Activated gamma-delta T cell (primary cell): Measurements from ENCODE around the gene RPL6.
"Not testable (repeated sequence)": the region's sequence is repeated elsewhere in the genome, so short reads cannot be mapped to it uniquely, and the experiment has no call there.

ENCODE experiments used
- DNase-seq: peaks from one replicate; lab custom pipeline; 2025; lab: John Stamatoyannopoulos, UW
- total RNA-seq, 2 donors: gene quantifications; one replicate each; lab custom pipeline; 2026; lab: John Stamatoyannopoulos, UW

RPL6 gene
- total RNA-seq: 990 to 1,154 reads per million in 2 donors

DNA sequence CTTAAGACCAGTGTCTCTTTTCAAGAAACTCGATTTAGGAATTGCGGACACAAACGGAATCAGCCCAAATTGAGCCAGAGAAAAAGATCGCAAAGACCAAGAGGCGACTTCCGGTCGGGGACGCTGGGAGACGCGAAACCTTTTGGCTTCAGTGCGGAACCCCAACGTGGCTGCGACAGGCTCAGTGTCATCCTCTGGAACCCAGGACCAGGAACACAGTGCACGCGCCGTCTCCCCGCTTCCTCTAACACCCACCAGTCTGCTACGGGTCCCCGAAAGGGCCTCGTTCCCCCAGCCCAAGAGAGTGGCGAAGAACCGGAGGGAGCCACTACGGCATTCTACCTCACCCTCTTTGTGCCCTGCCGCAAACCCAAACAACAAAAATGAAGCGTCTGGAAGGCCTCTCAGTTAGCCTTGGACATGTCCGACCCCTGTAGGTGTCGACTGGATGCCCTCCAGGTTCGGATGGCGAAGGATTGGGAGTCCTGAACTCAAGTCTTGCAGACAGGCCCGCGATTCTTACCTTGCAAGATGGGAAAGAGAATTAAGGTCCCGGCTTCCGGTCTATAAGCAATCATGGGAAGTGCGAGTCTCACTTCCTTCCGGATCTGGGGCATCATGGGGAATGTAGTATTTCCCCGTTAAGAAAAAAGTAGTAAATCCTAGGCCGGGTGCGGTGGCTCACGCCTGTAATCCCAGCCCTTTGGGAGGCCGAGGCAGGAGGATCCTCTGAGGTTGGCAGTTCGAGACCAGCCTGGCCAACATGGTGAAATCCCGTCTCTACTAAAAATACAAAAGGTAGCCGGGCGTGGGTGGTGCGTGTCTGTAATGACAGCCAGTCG, at the start of gene RPL6:
Gene RPL6 (minus strand): TSS at position 542 of the 842 bp plus-strand sequence. CDS start 949 bp downstream, outside the sequence.
- DNase-seq: no peak

DNA sequence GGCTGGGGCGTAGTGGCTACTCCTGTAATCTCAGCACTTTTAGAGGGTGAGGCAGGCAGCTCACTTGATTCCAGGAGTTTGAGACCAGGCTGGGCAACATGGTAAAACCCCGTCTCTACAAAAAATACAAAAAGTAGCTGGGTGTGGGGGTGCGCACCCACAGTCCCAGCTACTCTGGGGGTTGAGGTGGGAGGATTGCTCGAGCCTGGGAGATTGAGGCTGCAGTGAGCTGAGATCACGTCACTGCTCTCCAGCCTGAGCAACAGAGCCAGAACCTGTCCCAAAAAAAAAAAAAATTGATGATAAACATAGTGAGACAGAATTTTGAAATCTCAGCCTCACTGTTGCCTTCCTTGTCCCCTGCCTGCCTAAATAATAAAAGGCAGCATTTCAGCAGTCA, 49.3 kb upstream of the RPL6 start:
- DNase-seq: no peak

DNA sequence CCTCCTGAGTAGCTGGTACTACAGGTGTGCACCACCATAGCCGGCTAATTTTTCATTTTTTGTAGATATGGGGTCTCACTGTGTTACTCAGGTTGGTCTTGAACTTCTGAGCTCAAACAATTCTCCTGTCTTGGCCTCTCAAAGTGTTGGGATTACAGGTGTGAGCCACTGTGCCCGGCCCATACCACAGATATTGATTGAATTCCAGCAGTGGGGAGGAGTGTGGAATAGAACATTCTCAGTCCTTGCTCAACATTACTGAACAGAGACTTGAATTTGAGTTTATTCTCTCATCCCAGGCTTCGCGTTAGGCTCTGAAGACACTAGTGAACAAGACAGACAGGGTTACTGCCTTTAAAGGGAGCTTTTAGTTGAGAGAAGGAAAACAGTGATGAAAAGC, 48.9 kb upstream of the RPL6 start:
- DNase-seq: no peak

DNA sequence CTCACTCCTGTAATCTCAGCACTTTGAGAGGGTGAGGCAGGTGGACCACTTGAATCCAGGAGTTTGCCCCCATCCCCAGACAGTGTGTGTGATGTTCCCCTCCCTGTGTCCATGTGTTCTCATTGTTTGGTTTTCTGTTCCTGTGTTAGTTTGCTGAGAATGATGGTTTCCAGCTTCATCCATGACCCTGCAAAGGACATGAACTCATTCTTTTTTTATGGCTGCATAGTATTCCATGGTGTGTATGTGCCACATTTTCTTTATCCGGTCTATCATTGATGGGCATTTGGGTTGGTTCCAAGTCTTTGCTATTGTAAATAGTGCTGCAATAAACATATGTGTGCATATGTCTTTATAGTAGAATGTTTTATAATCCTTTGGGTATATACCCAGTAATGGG, 47.7 kb upstream of the RPL6 start:
- DNase-seq: not testable (repeated sequence)

DNA sequence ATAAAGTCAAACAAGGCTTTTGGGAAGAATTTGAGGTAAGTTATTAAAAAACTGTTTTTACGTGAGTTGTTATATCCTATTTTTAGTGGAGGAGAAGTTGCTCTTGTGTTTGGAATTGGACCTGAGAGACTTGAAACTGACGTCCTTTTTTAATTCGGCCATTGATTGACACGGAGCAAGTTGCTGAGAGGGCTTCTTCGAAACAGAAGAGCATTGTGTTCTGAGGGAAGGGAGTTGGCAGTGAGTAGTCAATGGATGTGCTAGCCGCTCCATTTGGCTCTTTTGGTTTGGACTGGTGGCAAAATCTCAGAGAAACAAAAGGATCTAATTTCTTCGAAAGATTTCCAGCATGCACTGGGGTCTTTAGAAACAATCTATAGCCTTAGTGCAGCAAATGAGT, 46.6 kb upstream of the RPL6 start:
- DNase-seq: no peak

DNA sequence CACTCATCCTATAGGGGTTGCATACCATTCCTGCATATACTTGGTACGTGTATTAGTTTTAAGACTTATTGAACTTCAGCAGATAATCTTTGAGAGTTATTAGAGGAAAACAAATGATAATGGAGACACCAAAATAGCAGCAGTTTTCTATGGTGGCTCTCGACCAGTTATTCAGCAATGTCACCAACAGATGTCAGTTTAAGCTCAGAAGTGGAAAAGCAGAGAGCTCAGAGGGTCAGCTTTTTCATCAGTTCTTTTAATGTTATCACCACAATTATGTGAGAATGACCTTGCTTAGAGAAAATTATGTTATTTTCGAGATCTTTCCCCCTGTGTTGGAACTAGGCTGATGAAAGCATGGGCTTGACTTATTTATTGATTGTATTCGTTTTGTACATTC, 41.3 kb upstream of the RPL6 start:
- no peak for DNase-seq

DNA sequence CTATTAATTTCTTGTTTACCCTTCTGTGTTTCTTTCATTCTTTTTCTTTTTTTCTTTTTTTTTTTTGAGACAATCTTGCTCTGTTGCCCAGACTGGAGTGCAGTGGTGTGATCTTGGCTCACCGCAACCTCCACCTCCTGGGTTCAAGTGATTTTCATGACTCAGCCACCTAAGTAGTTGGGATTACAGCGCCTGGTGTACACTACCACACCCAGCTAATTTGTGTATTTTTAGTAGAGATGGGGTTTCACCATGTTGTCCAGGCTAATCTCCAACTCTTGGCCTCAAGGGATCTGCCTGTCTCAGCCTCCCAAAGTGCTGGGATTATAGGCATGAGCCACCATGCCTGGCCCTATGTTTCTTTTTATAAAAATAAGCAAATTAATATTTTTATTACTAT, 38.8 kb upstream of the RPL6 start:
- DNase-seq: not testable (repeated sequence)

DNA sequence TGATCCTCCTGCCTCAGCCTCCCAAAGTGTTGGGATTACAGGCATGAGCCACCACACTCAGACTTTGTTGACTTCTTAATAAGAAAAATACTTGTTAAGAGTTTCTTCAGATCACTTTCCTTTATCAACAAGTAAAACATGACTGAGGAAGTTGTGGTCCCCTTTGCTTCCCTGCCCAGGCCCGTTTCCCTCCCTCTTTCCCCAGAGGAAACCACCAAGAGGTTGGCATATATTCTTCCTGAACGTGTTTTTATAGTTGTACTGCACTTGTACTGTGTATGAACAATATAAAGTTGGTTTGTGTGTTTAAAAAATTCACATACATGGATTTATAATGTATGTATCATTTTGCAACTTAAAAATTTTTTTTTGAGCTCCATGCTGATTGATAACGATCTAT, 37.7 kb upstream of the RPL6 start:
- no peak for DNase-seq

DNA sequence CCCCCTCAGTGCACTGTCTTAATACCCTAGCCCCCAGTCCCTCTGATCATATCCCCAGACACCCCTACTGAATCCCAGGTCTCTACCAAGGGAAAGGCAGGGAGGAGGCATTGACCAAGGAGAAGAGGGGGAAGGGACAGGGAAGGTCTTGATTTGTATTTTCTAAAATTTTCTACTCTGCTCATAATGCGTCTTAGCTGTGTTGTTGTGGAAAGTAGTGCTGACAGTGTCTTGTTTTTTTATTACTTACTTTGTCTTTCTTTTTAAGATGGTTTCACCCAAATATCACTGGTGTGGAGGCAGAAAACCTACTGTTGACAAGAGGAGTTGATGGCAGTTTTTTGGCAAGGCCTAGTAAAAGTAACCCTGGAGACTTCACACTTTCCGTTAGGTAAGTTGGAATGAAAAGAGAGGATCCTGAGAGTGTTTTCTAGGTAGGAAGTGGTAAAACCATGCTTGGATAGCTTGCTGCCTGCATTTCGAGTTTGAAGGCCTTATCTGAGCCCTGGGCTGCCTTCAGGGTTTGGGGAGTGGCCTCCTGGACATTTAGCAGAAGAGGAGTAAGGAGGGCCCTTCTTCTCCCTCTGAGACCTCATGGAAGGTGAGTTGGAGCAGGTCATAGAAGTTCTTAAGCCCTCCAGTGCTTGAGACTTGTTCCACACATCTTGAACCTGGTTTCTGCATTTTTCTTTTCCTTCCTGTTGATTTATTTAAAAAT, 36.8 kb upstream of the RPL6 start:
- no peak for DNase-seq

DNA sequence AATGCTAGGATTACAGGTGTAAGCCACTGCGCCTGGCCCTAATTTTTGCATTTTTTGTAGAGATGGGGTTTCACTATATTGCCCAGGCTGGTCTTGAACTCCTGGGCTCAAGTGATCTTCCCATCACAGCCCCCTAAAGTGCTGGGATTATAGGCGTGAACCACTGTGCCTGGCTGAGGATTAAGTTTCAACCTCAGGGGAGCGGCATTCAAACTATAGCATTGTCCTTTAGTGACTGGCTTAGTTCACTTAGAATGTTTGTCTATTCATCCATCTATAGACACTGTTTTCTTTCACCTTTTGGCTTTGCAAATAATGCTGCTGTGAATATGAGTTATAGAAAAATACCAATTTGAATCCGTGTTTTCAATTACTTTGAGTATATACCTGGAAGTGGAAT, 34.5 kb upstream of the RPL6 start:
- DNase-seq: no peak

DNA sequence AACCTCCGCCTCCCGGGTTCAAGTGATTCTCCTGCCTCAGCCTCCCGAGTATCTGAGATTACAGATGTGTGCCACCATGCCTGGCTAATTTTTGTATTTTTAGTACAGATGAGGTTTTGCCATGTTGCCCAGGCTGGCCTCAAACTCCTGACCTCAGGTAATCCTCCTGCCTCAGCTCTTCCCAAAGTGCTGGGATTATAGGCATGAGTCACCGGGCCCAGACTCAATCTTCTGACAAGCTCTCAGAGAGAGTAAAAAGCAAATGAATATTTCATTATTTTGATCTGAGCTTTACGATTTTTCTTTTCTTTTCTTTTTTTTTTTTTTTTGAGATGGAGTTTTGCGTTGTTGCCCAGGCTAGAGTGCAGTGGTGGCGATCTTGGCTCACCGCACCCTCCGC, 31.2 kb upstream of the RPL6 start:
- DNase-seq: not testable (repeated sequence)

DNA sequence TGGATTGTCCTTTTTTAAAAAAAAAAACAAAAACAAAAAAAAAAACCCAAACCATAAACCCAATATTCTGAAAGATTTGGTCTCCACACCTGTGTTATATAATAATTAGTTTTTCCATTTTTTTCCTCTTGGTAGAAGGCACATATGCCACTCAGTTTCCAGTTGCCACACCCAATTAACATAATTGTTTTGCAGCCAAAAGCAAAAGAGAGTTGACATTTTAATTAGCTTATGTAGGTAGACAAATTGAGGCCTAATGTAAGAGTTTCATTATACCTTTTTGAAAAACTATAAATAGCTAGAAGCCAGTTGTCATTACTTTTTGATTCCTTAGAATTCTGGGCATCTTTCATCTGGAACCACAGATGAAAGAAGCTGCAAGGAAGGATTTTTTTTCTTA, 30.4 kb upstream of the RPL6 start:
- no peak for DNase-seq

DNA sequence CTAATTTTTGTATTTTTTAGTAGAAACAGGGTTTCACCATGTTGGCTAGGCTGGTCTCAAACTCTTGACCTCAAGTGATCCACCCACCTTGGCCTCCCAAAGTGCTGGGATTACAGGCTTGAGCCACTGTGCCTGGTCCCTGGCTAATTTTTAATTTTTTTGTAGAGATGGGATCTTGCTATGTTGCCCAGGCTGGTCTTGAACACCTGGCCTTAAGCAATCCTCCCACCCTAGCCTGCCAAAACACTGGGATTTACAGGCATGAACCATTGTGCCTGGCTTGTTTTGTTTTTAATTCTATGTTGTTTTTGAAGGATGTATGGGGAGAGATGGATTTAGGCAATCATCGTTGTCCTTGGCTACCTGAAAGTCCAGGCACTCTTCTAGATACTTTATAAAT, 29.2 kb upstream of the RPL6 start:
- not testable (repeated sequence) for DNase-seq

DNA sequence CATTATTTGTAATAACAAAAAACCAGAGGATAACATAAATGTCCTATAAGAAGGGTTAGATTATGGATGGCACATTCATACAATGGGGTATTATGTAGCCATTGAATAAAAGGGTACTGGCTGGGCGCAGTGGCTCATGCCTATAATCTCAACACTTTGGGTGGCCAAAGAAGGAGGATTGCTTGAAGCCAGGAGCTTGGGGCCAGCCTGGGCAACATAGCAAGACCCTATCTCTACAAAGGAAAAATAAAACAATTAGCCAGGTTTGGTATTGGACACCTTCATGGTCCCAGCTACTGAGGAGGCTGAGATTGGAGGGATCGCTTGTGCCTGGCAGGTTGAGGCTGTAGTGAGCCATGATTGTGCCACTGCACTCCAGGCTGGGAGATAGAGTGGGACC, 24.1 kb upstream of the RPL6 start:
- DNase-seq: no peak

DNA sequence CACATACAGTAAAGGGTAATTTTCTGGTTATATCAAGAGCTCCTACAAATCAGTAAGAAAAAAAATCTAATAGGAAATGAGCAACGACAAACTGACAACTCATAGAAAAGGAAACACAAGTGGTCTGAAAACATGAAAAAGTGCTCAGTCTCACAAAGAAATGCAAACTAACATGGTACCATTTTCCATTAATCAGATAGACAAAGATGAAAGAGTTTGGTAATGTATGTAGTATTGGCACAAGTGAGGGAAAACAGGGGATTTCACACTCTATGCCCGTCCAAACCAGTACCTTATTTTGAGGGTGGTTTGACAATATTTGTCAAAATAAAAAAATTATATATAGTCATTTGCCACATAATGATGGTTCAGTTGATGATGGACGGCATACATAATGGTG, 22.6 kb upstream of the RPL6 start:
- no peak for DNase-seq

DNA sequence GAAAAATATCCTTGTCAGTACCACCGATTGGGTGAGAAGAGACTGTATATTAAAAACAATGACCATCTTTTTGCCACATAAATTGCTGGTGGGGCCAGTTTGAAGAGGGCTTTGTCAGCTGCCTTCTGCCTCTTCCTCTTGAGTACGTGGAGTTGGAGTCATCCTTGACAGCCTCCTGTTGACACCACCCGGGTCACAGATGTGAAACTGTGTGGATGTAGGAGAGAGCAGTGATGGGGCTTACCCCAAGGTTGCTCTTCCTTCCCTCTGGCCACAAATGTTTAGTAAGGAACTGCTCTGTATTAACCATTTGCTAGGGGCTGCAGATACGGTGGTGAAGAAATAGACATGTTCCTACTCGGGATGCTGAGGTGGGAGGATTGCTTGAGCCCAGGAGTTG, 21.5 kb upstream of the RPL6 start:
- DNase-seq: no peak

DNA sequence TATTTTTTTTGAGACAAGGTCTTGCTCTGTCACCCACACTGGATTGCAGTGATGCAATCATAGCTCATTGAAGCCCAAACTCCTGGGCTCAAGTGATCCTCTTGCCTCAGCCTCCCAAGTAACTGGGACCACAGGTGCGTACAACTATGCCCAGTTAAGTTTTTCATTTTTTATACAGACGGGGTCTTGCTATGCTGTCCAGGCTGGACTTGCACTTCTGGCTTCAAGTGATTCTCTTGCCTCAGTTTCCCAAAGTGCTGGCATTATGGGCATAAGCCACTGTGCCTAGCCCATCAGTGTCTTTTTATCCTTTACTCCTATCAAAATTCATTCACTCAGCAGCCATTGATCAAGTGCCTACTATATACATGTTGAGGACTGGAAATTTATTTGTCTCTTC, 18.4 kb upstream of the RPL6 start:
- no peak for DNase-seq

DNA sequence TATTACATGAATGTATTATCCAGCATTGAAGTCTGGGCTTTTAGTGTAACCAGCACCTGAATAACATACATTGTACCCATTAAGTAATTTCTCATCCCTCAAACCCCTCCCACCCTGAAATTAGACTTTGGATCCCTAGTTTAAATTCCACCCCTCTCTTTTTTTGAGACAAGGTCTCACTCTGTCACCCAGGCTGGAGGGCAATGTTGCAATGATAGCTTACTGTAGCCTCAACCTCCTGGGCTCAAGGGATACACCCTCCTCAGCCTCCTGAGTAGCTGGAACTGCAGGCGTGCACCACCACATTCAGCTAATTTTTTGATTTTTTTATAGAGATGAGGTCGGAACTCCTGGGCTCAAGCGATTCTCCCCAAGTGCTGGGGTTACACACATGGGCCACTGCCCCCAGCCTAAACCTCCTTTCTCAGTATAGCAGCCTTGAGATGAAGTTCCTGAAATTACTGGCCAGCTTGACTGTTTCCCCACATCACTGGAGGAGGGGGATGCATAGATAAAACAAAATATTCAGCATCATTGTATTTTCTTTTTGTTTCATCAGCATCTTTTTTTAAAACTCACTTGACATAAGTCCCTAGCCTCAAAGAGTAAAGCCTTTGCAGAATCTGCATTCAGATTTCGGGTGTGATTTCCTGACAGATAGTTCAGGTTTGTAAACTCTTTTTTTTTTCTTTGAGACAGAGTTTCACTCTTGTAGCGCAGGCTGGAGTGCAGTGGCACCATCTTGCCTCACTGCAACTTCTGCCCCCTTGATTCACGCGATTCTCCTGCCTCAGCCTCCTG, 16.4 kb upstream of the RPL6 start:
- no peak for DNase-seq

DNA sequence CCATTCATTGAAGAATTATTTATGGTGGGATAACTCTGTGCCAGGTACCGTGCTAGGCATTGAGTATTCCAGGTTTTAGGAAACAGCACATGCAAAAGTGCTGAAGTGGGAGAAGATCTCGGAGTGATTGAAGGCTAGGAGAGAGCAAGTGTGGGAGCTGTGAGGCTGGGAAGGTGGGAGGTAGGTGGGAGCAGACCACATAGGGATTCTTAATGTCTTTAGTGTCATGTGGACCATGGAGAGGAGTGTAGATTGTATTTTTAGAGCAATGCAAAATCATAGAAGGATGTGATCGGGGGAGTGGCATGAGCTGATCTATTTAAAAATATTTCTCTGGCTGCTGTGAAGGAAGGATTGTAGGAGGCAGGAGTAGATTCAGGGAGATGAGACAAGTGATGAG, 14.7 kb upstream of the RPL6 start:
- no peak for DNase-seq

DNA sequence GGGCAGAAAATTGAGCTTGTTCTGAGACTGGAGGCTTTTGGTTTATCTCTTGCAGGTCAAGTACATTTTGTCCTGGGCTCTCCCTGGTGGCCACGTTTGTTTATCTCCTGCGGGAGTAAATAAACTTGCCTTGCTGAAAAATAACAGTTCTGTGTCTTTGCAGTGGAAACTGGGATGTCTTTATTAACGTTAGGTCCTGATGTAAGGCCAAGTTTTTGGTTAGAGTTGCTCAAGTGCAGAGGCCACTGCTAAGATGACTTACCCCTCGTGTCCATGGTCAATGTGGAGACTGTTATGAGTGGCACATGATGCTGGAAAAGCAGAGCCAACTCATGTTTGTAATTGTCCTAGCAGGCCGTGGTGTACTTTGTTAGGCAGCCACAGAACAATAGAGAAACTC, 13.1 kb upstream of the RPL6 start:
- DNase-seq: no peak

DNA sequence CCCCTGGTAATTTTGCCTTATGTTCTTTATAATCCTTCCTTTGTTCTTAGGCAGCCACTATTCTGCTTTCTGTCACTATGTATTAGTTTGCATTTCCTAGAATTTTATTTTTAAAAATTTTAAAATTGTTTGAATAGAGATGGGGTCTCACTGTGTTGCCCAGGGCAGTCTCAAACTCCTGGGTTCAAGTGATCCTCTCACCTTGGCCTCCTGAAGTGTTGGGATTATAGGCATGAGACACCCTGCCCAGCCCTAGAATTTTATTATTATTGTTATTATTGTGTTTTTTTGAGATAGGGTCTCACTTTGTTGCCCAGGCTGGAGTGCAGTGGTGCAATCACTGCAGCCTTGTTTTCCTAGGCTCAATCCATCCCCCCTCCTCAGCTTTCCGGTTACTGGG, 12.0 kb upstream of the RPL6 start:
- DNase-seq: no peak

DNA sequence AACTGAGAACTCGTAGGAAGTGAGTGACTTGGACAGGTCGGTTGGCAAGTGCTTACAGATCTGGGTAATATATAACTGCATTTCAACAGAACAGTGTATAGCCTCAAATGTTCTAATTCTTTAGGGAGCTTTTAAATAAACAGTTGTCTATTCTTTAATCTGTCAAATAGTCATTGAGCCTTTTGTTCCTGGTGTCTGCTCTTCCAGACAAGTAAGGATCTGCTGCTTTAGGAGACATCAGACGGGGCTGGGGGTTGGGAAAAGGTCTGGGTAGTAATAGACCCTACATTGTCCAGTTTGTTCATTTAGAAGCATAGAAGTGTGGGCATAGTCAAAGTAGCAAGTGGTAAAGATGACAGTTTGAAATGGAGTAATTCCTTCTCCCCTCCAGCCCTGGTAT, 11.3 kb upstream of the RPL6 start:
- no peak for DNase-seq
